Measurements from ENCODE around the gene KCNIP4.

GRCh38 chr4:21900211-21900610 is 48.4 kb downstream of the KCNIP4 start:
- TF ChIP-seq CTCF (IDR thresholded peaks at IDR 0.05; ENCODE audit: poor library complexity): no peak
- TF ChIP-seq EZH2 (IDR thresholded peaks at IDR 0.05; ENCODE audit: borderline replicate concordance): no peak
- no peak for TF ChIP-seq EZH2phosphoT487 (IDR thresholded peaks at IDR 0.05; ENCODE audit: low read depth, severe bottlenecking, unreplicated experiment)

Measured in hepatocyte (in vitro differentiated cells).